ENCODE measurements around the gene RBM14. TPM values are rescaled to one million over a fixed set of nuclear protein-coding genes. Genes with fewer than 3 reads are reported as not detected.

The RBM14 gene
- total and polyA plus RNA-seq, 8 donors, result 24.4 to 61.6 (median 36.0) TPM

DNA sequence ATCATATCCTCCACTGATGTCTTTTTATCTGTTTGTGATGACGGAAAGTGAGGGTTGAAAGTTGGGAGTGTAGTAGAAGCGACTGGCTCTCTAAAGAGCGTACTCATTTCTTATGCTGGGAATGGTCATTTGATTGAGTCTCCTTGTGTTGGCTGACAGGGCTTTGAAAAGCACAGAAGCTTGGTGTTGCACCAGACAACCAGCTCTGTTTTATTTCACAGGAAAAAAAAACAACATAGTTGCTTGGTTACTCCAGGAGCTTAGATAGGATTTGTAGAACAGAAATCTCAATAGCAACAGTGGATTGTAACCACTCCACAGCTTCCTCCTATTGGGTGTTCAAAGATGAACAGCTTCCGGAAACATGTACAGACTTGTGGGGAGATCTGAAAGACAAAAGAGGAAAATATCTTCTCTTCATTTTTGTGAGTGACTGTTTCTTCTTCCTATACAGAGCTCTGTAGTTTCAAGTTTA is 2.7 kb downstream of the RBM14 start:
- DNase-seq, result no peak
- H3K27ac ChIP-seq, result peak overlapping the region; percentile 4 to 40 (median 12)
- no peaks in the 10 kb centered on the region for H3K9me3 ChIP-seq
- WGBS, 2 donors, result 29% methylated on average over 4 of the region's 4 CpGs
- intact Hi-C loops (cut with DNase I), result no loop called here
- peaks cover 0 to under 1% (median 0%) of the 10 kb centered on the region in 3 donors for H3K36me3 ChIP-seq
- H3K4me1 ChIP-seq, result peaks cover 10 to 48% (median 20%) of the 10 kb centered on the region in 3 donors
- FAIRE-seq, result no peak
- TF ChIP-seq, protein P1, sequence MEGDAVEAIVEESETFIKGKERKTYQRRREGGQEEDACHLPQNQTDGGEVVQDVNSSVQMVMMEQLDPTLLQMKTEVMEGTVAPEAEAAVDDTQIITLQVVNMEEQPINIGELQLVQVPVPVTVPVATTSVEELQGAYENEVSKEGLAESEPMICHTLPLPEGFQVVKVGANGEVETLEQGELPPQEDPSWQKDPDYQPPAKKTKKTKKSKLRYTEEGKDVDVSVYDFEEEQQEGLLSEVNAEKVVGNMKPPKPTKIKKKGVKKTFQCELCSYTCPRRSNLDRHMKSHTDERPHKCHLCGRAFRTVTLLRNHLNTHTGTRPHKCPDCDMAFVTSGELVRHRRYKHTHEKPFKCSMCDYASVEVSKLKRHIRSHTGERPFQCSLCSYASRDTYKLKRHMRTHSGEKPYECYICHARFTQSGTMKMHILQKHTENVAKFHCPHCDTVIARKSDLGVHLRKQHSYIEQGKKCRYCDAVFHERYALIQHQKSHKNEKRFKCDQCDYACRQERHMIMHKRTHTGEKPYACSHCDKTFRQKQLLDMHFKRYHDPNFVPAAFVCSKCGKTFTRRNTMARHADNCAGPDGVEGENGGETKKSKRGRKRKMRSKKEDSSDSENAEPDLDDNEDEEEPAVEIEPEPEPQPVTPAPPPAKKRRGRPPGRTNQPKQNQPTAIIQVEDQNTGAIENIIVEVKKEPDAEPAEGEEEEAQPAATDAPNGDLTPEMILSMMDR (IDR thresholded peaks at IDR 0.05), result no peak
- ATAC-seq, result no peak
- no peaks in the 10 kb centered on the region for H3K27me3 ChIP-seq
- H3K4me3 ChIP-seq, result peak overlapping the region in 2 of 4 donors; percentile 86 to 89

DNA sequence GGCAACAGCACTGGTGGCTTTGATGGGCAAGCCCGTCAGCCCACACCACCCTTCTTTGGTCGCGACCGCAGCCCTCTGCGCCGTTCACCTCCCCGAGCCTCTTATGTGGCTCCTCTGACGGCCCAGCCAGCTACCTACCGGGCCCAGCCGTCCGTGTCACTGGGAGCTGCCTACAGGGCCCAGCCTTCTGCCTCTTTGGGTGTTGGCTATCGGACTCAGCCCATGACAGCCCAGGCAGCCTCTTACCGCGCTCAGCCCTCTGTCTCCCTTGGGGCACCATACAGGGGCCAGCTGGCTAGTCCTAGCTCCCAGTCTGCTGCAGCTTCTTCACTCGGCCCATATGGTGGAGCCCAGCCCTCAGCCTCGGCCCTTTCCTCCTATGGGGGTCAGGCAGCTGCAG is 8.0 kb downstream of the RBM14 start:
- peak in 1 of 4 donors; percentile 6 for ATAC-seq
- Histone ChIP-seq H3K9me3 (no peaks in the 10 kb centered on the region), H3K4me1 (peaks cover 4 to 34% (median 6%) of the 10 kb centered on the region in 3 donors), H3K4me3 (no peak overlapping the region), H3K27ac (no peak overlapping the region), H3K36me3 (peaks cover 8 to 36% (median 33%) of the 10 kb centered on the region in 3 donors), H3K27me3 (no peaks in the 10 kb centered on the region)
- TF ChIP-seq, protein P1 (IDR thresholded peaks at IDR 0.05), result no peak
- WGBS, 2 donors, result 79 to 92% methylated on average over 15 to 16 of the region's 16 CpGs
- intact Hi-C loops (cut with DNase I), result no loop called here
- no peak for FAIRE-seq
- no peak for DNase-seq

DNA sequence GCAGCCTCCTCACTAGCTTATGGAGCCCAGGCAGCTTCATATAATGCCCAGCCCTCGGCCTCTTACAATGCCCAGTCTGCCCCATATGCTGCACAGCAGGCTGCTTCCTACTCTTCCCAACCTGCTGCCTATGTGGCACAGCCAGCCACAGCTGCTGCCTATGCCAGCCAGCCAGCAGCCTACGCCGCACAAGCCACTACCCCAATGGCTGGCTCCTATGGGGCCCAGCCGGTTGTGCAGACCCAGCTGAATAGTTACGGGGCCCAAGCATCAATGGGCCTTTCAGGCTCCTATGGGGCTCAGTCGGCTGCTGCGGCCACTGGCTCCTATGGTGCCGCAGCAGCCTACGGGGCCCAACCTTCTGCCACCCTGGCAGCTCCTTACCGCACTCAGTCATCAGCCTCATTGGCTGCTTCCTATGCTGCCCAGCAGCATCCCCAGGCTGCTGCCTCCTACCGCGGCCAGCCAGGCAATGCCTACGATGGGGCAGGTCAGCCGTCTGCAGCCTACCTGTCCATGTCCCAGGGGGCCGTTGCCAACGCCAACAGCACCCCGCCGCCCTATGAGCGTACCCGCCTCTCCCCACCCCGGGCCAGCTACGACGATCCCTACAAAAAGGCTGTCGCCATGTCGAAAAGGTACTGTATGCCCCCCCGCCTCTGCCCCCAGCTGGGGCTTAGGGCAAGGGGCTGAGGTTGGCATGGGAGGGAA is 8.8 kb downstream of the RBM14 start:
- DNase-seq, result peak in 1 of 6 donors; percentile 37
- intact Hi-C loops (cut with DNase I), result no loop called here
- H3K36me3 ChIP-seq, result peaks cover 8 to 36% (median 33%) of the 10 kb centered on the region in 3 donors
- WGBS, 2 donors, result 93% methylated on average over 26 of the region's 26 CpGs
- H3K4me3 ChIP-seq, result no peak overlapping the region
- TF ChIP-seq, protein P1 (IDR thresholded peaks at IDR 0.05), result no peak
- H3K4me1 ChIP-seq, result peaks cover 4 to 28% (median 6%) of the 10 kb centered on the region in 3 donors
- FAIRE-seq, result no peak
- H3K27ac ChIP-seq, result no peak overlapping the region
- no peaks in the 10 kb centered on the region for H3K27me3 ChIP-seq
- no peaks in the 10 kb centered on the region for H3K9me3 ChIP-seq
- ATAC-seq, result no peak

DNA sequence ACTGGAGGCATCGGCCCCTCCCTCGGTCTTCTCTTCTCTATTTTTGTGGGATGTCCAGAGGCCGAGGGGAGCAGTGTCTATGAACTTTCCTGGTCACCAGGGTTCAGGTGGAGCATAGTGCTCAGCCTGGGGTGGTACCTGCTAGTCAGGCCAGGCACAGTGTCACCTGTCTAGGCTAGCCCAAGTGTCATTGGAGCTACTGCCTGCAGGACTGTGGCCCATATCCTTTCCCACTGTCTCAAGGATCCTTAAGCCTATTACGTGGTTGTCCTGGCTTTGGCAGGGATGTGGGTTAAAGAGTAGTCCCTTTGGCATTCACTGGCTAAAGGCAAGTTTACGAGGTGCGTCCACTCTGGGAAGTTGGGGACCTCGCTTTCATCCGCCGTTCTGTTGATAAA is 9.3 kb downstream of the RBM14 start:
- ATAC-seq (no peak), FAIRE-seq (no peak), DNase-seq (no peak)
- Histone ChIP-seq H3K27me3 (no peaks in the 10 kb centered on the region), H3K4me1 (peaks cover 4 to 24% (median 6%) of the 10 kb centered on the region in 3 donors), H3K9me3 (no peaks in the 10 kb centered on the region), H3K27ac (no peak overlapping the region), H3K4me3 (no peak overlapping the region), H3K36me3 (peaks cover 8 to 36% (median 33%) of the 10 kb centered on the region in 3 donors)
- 83 to 85% methylated on average over 9 of the region's 9 CpGs for WGBS, 2 donors
- TF ChIP-seq, protein P1 (IDR thresholded peaks at IDR 0.05), result no peak
- intact Hi-C loops (cut with DNase I), result no loop called here

DNA sequence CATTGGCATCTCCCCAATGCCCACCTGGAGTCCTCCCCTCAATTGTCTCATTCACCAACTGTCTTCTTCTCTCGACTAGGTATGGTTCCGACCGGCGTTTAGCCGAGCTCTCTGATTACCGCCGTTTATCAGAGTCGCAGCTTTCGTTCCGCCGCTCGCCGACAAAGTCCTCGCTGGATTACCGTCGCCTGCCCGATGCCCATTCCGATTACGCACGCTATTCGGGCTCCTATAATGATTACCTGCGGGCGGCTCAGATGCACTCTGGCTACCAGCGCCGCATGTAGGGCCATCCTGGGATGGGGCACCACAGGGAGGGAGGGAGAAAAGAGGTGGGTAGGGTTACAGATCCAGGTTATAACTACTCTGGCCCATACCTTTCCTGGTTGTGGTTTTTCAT is 10.0 kb downstream of the RBM14 start:
- no peak for DNase-seq

More for the DNA sequence above, 10.0 kb downstream of the RBM14 start:
- H3K36me3 ChIP-seq, result peaks cover 8 to 36% (median 33%) of the 10 kb centered on the region in 3 donors
- H3K4me1 ChIP-seq, result peaks cover 4 to 18% (median 6%) of the 10 kb centered on the region in 3 donors
- no peaks in the 10 kb centered on the region for H3K9me3 ChIP-seq
- FAIRE-seq (no peak), ATAC-seq (no peak)
- H3K27me3 ChIP-seq, result no peaks in the 10 kb centered on the region
- H3K4me3 ChIP-seq, result no peak overlapping the region
- WGBS, 2 donors, result 93 to 96% methylated on average over 25 of the region's 25 CpGs
- no peak overlapping the region for H3K27ac ChIP-seq
- intact Hi-C loops (cut with DNase I), result no loop called here
- TF ChIP-seq, protein P1 (IDR thresholded peaks at IDR 0.05), result no peak
